Measurements from ENCODE around the gene MAP2.

DNA sequence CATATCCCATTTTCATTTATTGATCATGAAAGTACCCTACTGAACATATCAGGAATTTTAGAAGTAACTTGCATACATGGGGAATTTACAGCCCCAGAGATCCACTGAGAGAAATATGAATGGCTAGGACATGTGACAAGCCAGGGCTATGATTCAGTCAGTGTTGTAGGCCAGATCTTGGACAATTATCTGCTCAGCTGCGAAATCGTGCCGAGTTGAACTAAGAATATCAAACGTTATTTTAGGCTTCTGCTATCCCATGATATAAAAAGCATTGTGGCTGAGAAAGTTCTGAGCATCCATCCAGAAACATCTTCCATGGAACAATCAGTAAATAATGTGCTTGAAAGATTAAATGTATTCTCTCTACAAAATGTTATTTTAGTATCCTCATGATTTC lies 262.1 kb downstream of the MAP2 start:
- TF ChIP-seq POLR2AphosphoS5 (IDR thresholded peaks at IDR 0.05; ENCODE audit: low read depth, low read length) = no peak
- no peak for TF ChIP-seq POLR2A (IDR thresholded peaks at IDR 0.05; ENCODE audit: low read depth, low read length)
- TF ChIP-seq TAF1 (IDR thresholded peaks at IDR 0.05; ENCODE audit: borderline replicate concordance, low read depth, low read length) = no peak
